Stomach (tissue), 4 donors: ENCODE measurements around the gene LDLRAD2.

Experiments used
- EP300 ChIP-seq: sonication (generic); formaldehyde crosslinking; IDR thresholded peaks from one replicate; pipeline ENCODE4 v1.6.1; 2017; ENCODE audit warnings: antibody characterized with exemption
- POLR2A ChIP-seq, 4 donors: fragments of 450-650 bp; IDR thresholded peaks; one replicate each; pipeline ENCODE4 v1.6.1; 2016; ENCODE audit warnings: antibody characterized with exemption in 4 of 4, control low read depth in 2 of 4, mild to moderate bottlenecking in 1 of 4, moderate library complexity in 1 of 4
- POLR2AphosphoS5 ChIP-seq, 3 donors: sonication (generic); formaldehyde crosslinking; IDR thresholded peaks; one replicate each; pipeline ENCODE4 v1.6.1; 2016; ENCODE audit warnings: antibody characterized with exemption in 3 of 3
- TF ChIP-seq, protein P1 (sequence below), 7 experiments: fragments of 450-650 bp in 4 of 7; fragments of 200-600 bp in 3 of 7; sonication (generic) in 3 of 7; IDR thresholded peaks; one replicate each; pipeline ENCODE4 v1.5.1; 2016 to 2019; ENCODE audit warnings: antibody characterized with exemption in 7 of 7, control low read depth in 2 of 7, mild to moderate bottlenecking in 1 of 7

DNA sequence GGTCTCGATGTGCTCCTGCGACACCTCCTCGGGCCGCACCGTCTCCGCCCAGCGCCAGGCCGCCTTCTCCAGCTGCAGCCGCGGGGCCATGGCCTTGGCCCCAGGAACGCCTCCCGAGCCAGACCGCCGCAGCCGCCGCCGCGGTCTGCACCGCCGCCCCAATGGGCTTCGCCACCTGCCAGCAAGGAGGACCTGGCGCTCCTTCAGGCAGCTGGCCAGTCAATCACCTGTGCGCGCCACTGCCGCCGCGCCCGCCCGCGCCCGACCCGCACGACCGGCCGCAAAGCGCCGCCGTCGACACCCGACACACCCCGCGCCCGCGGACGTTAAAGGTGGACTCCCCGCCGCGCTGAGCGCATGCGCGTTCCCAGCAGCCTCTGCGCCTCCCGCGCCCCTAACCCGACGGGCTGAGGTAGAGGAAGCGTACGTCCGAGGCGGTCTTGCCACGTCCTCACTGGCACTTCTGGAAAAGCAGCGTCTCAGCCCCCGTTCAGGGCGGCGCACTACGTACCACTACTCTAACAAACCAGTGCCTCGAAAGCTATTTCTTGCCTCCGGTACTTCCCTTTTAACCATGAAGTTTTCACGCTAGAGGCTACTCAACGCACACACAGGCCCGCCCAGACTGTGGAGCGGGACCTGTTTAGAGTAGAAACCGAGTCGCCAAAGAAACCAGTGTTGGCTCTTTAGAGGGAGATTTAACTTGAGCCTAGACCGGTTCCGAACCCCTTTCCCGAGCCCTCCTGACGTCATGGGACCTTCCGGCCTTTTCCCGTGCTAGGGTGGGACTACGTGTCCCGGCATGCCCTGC, 29.0 kb upstream of the LDLRAD2 start, which contains the start of gene USP48:
- TF ChIP-seq, protein P1, sequence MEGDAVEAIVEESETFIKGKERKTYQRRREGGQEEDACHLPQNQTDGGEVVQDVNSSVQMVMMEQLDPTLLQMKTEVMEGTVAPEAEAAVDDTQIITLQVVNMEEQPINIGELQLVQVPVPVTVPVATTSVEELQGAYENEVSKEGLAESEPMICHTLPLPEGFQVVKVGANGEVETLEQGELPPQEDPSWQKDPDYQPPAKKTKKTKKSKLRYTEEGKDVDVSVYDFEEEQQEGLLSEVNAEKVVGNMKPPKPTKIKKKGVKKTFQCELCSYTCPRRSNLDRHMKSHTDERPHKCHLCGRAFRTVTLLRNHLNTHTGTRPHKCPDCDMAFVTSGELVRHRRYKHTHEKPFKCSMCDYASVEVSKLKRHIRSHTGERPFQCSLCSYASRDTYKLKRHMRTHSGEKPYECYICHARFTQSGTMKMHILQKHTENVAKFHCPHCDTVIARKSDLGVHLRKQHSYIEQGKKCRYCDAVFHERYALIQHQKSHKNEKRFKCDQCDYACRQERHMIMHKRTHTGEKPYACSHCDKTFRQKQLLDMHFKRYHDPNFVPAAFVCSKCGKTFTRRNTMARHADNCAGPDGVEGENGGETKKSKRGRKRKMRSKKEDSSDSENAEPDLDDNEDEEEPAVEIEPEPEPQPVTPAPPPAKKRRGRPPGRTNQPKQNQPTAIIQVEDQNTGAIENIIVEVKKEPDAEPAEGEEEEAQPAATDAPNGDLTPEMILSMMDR (IDR thresholded peaks at IDR 0.05): no peak
- peak in 2 of 4 donors; percentile 79 to 88 for TF ChIP-seq POLR2A (IDR thresholded peaks at IDR 0.05)
- TF ChIP-seq POLR2AphosphoS5 (IDR thresholded peaks at IDR 0.05): peak; percentile 97 to 99 (median 99)
- no peak for TF ChIP-seq EP300
